GOT3 (cell line): ENCODE results near the gene CCL15.

Source experiments
- DNase-seq: peaks from one replicate; lab custom pipeline; 2025; ENCODE audit warnings: mixed read lengths; lab: John Stamatoyannopoulos, UW

The CCL15 gene

GRCh38 chr17:35991075-35991474 is 10.3 kb downstream of the CCL15 start:
- DNase-seq = no peak

DNA sequence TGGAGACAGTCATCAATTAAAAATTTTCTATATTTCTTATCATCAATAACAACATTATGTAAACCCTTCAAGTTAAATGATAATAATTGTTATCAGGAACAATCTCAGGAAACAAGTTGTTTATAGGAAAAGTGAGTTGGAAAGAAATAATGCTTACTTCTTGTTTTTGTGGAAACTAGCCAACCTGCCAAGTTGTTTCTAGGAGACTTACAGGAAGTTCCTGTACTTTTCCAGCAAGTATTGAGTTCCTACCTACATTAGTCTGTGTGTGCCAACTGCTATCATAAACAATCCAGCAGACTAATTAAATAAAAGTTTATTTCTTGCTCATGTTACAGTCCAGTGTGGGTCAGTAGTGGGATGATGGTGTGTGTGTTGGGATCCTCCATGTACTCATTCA is 13.2 kb downstream of the CCL15 start:
- no peak for DNase-seq

GRCh38 chr17:35986643-35987042 is 14.7 kb downstream of the CCL15 start, which contains the start of gene CCL14:
Gene CCL14 (minus strand): TSS chr17:35986729. CDS start chr17:35986649, 80 bp downstream.
- no peak for DNase-seq

GRCh38 chr17:35984140-35984539 is 17.2 kb downstream of the CCL15 start:
- no peak for DNase-seq

GRCh38 chr17:35982409-35983191 is 18.8 kb downstream of the CCL15 start:
- no peak for DNase-seq

- no peak for DNase-seq
Measured at GRCh38 chr17:35981908-35982330, 19.4 kb downstream of the CCL15 start.

DNA sequence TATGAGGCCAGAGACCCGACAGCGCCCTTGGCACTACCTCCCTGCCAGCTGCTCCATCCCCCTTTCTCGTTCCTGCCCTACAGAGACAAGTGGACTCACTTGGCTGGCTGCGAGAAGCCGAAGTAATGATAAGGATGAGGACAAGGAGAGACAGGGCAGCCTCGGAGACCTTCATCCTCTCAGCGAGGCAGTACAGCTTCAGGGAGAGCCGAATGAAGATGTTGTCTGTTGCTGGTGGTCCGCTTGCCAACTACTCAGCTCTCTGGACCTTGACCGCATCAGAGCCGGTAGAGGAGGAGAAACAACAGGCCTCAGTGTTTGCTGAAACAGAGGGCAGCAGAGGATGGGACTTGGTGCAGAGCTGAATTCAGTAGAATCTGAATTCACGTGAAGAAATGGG is 20.1 kb downstream of the CCL15 start, which contains the start of gene CCL16:
Gene CCL16 (minus strand): TSS at position 252 of the 400 bp plus-strand sequence. CDS start 77 bp downstream, at position 175.
- DNase-seq = no peak

DNA sequence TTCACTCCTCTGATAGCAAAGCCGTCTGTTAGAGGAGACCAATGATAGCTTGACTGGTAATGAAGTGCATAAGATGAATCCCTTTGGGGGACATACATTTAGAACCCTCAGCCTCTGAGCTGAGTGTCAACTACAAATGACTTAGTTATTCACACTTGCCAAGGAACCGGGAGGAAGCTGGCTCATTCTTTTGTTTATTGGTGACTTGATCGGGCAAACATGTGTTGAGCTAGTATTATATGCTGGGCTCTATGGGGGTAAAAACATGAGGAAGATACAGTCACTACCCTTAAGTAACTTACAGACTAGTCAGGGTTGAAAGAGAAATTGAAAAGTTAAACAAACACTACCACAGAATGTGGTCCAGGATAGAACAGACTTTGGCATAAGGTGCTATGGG is 23.0 kb downstream of the CCL15 start:
- no peak for DNase-seq

GRCh38 chr17:35977509-35977908 is 23.8 kb downstream of the CCL15 start:
- no peak for DNase-seq

- no peak for DNase-seq
Measured at GRCh38 chr17:35973333-35974260, 27.8 kb downstream of the CCL15 start.

- no peak for DNase-seq
Measured at GRCh38 chr17:35972945-35973332, 28.4 kb downstream of the CCL15 start.

- no peak for DNase-seq
Measured at GRCh38 chr17:35972535-35972934, 28.8 kb downstream of the CCL15 start.

DNA sequence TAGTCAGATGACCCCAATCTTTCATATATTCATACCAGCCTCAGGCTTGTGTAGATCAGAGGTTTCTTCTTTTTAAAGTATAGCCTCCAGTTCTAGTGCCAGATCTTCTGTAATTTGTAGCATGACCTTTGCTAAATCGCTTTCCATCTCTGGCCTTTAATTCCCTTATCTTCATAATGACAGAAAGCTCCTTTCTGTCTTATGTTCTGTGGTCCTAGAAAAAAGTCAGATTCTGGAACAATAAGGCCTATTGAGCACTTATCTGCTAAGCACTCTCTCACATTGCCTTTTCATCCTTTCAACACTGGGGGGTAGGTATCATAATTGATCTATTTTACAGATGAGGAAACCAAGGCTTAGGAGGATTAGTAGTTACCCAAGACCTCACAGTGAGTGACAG is 29.3 kb downstream of the CCL15 start:
- DNase-seq = no peak

DNA sequence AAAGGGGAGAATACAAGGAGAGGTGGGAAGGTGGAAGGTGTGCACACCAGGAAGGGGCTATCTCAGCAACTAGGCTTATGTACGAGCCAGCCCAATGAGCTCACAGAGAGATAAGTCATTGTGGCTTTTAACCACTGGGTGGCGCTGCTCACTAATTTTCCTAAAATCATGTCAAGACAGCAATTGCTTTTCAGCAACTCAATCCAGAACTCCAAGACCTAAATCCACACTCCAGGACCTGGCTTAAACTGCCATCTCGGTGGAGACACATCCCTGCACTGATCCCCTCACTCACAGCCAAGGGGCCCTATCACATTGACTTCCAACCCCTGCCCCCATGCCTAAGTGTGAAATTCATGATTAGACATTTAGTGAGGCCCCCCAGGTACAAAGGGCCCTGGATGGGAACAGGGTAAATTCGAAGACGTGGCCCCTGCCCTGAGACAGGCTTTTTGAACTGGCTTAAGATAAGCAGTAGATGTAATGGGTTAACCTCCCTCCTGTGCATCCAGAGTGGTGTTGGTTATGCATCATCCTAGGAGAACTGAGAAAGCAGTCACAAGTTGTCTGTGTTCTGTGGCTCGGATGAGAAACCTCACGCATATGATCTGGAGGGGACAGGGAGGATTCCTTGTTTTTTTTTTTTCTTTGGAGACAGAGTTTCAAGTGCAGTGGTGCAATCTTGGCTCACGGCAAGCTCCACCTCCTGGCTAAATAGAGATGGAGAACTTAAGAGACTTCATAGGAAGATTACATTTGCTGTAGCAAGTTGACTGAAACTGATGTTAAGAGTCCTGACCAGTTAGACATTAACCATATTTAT is 31.6 kb downstream of the CCL15 start:
- DNase-seq = peak; percentile 28

DNA sequence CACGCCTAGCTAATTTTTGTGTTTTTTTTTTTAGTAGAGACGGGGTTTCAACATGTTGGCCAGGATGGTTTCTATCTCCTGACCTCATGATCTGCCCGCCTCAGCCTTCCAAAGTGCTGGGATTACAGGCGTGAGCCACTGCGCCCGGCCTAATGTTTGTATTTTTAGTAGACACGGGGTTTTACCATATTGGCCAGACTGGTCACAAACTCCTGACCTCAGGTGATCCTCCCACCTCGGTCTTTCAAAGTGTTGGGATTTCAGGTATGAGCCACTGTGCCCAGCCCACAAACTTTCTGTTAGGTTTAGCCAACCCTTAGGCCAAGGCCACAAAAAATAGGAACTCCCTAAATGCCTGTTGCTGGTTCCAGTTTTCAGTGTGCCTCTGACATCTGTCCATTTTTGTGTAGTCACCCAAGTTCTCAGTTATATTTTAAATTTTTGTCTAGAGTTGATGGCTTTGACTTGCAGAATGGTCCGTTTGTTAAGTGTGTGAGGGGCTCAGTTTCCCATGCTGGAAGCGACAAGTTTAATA is 32.8 kb downstream of the CCL15 start:
- DNase-seq = no peak

- DNase-seq = no peak
Measured at GRCh38 chr17:35965272-35965671, 36.1 kb downstream of the CCL15 start.

- DNase-seq = no peak
Measured at GRCh38 chr17:35963663-35964062, 37.7 kb downstream of the CCL15 start.

GRCh38 chr17:35953720-35954119 is 47.6 kb downstream of the CCL15 start:
- DNase-seq = no peak

GRCh38 chr17:35949401-35949800 is 52.0 kb downstream of the CCL15 start:
- no peak for DNase-seq

DNA sequence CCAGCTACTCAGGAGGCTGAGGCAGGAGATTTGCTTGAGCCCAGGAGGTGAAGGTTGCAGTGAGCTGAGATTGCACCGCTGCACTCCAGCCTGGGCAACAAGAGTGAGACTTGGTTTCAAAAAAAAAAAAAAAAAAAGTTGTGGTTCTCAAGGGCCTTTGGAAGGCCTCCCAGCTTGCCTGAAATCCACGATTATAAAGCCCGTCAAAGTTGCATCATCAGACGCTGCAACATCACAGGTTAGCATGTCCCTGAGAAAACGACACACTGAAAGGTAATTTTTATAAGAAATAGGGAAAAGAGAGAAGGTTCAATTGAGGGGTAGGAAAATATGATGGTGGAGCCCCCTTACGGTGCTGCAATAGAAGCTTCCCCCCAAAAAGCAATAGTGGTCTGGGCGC is 53.3 kb downstream of the CCL15 start:
- DNase-seq = no peak
